ENCODE measurements around the gene CDCA4.

GRCh38 chr14:104985675-104986486 is 35.0 kb downstream of the CDCA4 start, which contains the start of gene CLBA1:
- no peak for TF ChIP-seq GATA3 (IDR thresholded peaks at IDR 0.05; ENCODE audit: low read depth, low read length)
- TF ChIP-seq GATA2 (IDR thresholded peaks at IDR 0.05; ENCODE audit: low read depth, low read length), result no peak

Data from SH-SY5Y (cell line).